GM06990 (cell line): ENCODE measurements around the gene PIGU.

Experiments used
- DNase-seq: peaks from one replicate; pipeline ENCODE4 v3.0.0-alpha.2; 2011; ENCODE audit not compliant: insufficient read length; ENCODE audit errors: extremely low read depth
- H3K27me3 ChIP-seq: replicated peaks from 2 replicates; pipeline ENCODE4 v1.6.0; 2011; ENCODE audit warnings: low read length; ENCODE audit not compliant: control insufficient read depth, insufficient read depth
- H3K36me3 ChIP-seq: 2 replicates; pipeline ENCODE4 v1.5.1; 2011; ENCODE audit warnings: low read length; ENCODE audit not compliant: control insufficient read depth, insufficient read depth
- H3K4me3 ChIP-seq: replicated peaks from 2 replicates; pipeline ENCODE4 v1.5.1; 2011; ENCODE audit warnings: low read depth, mild to moderate bottlenecking, control low read depth, low read length
- TF ChIP-seq, protein P1 (sequence below): IDR thresholded peaks from 2 replicates; pipeline ENCODE4 v1.5.1; 2011; ENCODE audit warnings: low read length, control low read depth, mild to moderate bottlenecking, inconsistent platforms; ENCODE audit not compliant: insufficient read depth, poor library complexity, severe bottlenecking

The PIGU gene

DNA sequence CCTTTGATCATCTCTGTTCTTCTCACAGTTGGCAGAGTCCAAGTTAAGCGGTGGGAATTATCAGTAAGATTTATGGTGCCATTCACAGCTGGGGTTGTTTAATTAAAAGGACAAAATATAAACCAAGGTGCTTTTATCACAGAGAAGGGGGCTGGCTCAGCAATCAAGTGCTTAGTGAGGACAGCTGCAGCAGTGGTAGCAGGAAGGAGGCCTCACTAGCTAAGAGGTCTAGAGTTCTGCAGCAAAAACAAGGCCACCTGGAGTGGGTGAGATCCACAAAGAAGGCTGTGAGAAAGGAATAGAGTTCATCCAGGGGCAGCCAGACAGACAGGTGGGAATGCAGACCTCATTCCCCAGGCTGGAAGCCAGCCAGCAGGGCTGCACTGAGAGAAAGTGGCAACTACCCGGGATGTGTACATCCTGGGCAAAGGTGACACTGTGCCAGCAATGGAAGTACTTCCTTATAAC, 37.1 kb downstream of the PIGU start:
- no peak for DNase-seq

DNA sequence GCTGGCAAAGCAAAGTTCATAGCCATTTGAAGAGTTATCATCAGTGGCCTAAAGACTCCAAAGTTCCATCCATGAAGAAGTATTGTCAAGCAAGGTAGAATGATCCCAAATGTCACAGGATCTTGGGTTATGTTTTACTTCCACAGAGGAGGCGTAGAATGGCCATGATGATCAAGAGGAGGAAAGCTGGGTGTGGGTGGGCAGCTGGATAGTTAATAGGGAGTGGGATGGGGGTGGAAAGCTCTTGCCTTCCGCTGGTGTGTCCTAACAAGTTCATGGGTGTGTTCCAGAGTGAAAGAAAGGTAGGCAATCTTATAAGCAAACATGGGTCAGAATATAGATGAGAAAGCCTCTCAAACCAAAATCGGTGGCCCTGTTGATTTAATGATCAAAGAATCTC, 38.4 kb downstream of the PIGU start:
- TF ChIP-seq, protein P1, sequence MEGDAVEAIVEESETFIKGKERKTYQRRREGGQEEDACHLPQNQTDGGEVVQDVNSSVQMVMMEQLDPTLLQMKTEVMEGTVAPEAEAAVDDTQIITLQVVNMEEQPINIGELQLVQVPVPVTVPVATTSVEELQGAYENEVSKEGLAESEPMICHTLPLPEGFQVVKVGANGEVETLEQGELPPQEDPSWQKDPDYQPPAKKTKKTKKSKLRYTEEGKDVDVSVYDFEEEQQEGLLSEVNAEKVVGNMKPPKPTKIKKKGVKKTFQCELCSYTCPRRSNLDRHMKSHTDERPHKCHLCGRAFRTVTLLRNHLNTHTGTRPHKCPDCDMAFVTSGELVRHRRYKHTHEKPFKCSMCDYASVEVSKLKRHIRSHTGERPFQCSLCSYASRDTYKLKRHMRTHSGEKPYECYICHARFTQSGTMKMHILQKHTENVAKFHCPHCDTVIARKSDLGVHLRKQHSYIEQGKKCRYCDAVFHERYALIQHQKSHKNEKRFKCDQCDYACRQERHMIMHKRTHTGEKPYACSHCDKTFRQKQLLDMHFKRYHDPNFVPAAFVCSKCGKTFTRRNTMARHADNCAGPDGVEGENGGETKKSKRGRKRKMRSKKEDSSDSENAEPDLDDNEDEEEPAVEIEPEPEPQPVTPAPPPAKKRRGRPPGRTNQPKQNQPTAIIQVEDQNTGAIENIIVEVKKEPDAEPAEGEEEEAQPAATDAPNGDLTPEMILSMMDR, result no peak
- H3K4me3 ChIP-seq, result no peak overlapping the region
- H3K27me3 ChIP-seq, result no peaks in the 10 kb centered on the region
- no peak for DNase-seq
- no peaks in the 10 kb centered on the region; the same call in none of the 2 replicates for H3K36me3 ChIP-seq

More for the DNA sequence above, 37.1 kb downstream of the PIGU start:
- H3K27me3 ChIP-seq, result no peaks in the 10 kb centered on the region
- no peak overlapping the region for H3K4me3 ChIP-seq
- TF ChIP-seq, protein P1, result no peak
- no peaks in the 10 kb centered on the region; the same call in none of the 2 replicates for H3K36me3 ChIP-seq

GRCh38 chr20:34638039-34638292, 38.9 kb downstream of the PIGU start:
- DNase-seq, result no peak
- Histone ChIP-seq H3K4me3 (no peak overlapping the region), H3K27me3 (no peaks in the 10 kb centered on the region), H3K36me3 (no peaks in the 10 kb centered on the region; the same call in none of the 2 replicates)
- TF ChIP-seq, protein P1, result no peak

- Histone ChIP-seq H3K36me3 (no peaks in the 10 kb centered on the region; the same call in none of the 2 replicates), H3K27me3 (no peaks in the 10 kb centered on the region), H3K4me3 (no peak overlapping the region)
- no peak for DNase-seq
- TF ChIP-seq, protein P1, result no peak
Observed at GRCh38 chr20:34637245-34638038, 39.5 kb downstream of the PIGU start.

DNA sequence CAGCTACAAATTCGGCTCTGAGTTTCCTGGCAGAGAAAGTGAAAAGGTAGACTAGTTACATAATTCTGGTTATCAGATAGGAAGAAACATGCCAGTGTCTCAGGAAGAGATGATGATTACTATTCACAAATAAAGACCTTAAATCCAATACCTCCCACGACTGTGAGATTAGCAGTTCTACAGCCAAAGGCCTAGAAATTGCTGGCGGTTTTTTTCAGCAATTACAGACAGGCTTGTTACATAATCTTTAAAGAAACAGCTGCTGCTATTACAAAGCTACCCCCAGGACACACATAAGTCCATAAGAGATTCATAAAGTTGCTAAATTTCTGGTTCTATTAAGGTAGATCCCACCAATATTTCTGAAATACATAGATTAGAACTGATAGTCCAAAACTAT, 40.2 kb downstream of the PIGU start:
- no peak for DNase-seq
- H3K27me3 ChIP-seq, result no peaks in the 10 kb centered on the region
- no peak overlapping the region for H3K4me3 ChIP-seq
- H3K36me3 ChIP-seq, result no peaks in the 10 kb centered on the region; the same call in none of the 2 replicates
- TF ChIP-seq, protein P1, result no peak
